ENCODE measurements around the gene SLC7A4.

The SLC7A4 gene

GRCh38 chr22:21038405-21038804 is 6.0 kb upstream of the SLC7A4 start:
- no peak overlapping the region for H3K4me3 ChIP-seq (ENCODE audit: low read length)
- no peak for TF ChIP-seq ZNF274 (IDR thresholded peaks at IDR 0.05; ENCODE audit: low read depth, low read length)

GRCh38 chr22:21034989-21035388 is 2.6 kb upstream of the SLC7A4 start:
- no peak for TF ChIP-seq ZNF274 (IDR thresholded peaks at IDR 0.05; ENCODE audit: low read depth, low read length)
- H3K4me3 ChIP-seq (ENCODE audit: low read length), result no peak overlapping the region

GRCh38 chr22:21033895-21034294 is 1.5 kb upstream of the SLC7A4 start:
- H3K4me3 ChIP-seq (ENCODE audit: low read length), result no peak overlapping the region

GRCh38 chr22:21032868-21033688 is 717 bp upstream of the SLC7A4 start:
- no peak for TF ChIP-seq ZNF274 (IDR thresholded peaks at IDR 0.05; ENCODE audit: low read depth, low read length)
- no peak overlapping the region for H3K4me3 ChIP-seq (ENCODE audit: low read length)

More at GRCh38 chr22:21033895-21034294, 1.5 kb upstream of the SLC7A4 start:
- TF ChIP-seq ZNF274 (IDR thresholded peaks at IDR 0.05; ENCODE audit: low read depth, low read length), result no peak

DNA sequence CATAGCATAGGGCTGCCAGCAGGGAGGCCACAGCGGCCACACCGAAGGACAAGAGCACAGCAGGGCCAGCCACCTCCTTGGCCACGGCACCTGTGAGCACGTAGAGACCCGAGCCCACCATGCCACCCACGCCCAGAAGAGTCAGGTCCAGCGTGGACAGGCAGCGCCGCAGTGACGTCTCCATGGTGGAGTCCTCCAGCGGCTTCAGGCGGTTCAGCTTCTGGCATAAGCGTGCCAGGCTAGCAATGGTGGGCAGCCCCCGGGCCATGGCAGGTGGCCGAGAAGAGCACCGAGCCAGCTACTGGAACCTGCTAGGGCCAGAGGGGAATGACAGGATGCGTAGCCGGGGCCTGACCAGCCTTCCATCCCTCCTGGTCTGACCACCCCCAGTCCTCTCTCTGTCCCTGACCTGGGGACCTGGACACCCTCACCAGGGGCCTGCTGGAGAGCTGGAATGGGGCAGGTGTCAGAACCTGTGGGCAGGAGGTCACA is 770 bp downstream of the SLC7A4 start:
- TF ChIP-seq ZNF274 (IDR thresholded peaks at IDR 0.05; ENCODE audit: low read depth, low read length), result no peak

DNA sequence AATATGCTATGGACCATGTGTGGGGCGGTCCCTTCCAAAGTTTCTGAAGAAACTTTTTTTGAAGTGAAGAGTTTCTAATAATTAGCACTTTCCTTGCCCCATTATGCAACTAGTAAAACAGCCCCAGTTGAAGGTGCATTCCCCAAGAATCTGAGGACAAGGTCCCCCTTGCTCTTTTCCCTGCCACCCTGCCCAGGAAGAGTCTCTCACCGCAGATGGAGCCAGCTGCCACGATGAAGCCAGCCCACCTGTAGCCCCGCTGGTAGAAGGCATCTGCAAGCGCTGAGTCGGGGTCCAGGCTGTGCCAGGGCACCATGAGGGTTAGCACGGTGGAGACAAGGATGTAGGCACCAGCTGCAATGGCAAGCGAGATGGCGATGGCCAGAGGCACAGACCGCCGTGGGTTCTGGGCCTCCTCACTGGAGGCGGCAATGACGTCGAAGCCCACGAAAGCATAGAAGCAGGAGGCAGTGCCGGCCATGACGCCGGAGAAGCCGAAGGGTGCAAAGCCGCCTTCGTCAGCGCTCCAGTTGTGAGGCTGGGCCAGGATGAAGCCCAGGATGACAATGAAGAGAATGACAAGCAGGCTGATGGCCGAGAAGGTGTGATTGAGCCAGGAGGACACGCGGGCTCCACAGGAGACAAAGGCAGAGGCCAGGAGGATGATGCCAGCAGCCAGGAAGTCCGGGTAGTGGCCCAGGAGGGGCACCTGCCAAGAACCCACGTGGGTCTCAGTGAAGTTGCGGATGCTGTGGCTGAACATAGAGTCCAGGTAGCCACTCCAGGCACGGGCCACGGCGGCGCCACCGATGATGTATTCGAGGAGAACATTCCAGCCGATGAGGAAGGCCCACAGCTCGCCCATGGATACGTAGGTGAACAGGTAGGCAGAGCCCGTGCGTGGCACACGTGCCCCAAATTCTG is 1.5 kb downstream of the SLC7A4 start:
- no peak for TF ChIP-seq ZNF274 (IDR thresholded peaks at IDR 0.05; ENCODE audit: low read depth, low read length)
- H3K4me3 ChIP-seq (ENCODE audit: low read length), result no peak overlapping the region

More for the DNA sequence above, 770 bp downstream of the SLC7A4 start:
- no peak overlapping the region for H3K4me3 ChIP-seq (ENCODE audit: low read length)

DNA sequence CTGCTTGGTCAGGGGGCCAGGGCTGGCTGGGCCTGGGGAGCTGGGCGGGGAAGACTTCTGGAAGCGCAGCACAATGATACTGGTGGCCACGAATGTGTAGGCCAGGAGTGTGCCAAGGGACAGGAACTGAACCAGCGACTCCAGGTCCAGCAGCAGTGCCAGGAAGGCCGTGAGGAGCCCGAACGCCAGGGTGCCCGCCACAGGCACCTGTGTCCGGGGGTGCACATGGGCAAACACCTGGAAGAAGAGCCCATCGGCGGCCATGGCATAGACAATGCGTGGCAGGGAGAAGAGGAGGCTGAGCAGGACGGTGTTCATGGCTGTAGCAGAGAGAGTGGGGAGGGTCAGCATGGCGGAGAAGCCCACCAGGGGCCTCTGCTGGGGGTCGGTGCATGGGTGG is 2.3 kb downstream of the SLC7A4 start:
- H3K4me3 ChIP-seq (ENCODE audit: low read length), result no peak overlapping the region
- no peak for TF ChIP-seq ZNF274 (IDR thresholded peaks at IDR 0.05; ENCODE audit: low read depth, low read length)

DNA sequence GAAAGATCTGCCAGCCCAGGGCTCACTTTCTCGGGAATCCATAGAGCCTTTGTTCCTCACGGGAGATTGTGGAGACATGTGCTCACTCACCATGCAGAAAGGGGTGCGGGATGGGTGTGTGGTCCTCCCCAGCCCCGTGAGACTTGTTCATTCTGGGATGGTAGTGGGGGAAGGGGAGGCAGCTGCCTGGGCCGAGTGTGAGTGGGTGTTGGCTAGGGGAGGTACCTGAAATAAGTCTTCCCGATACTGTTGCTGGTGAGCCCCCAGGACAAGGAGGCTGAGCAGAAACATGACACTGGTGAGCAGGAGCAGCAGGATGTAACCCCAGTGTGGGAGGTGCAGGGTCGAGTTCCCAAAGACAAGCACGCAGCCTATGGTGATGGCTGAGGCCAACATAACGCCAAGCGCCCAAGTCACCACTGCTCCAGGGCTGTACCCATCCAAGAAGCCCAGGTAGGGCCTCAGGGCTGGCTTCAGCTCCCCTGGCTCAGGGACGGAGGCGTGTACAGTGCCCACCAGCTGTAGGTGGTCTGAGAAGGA is 2.8 kb downstream of the SLC7A4 start:
- H3K4me3 ChIP-seq (ENCODE audit: low read length), result no peak overlapping the region
- no peak for TF ChIP-seq ZNF274 (IDR thresholded peaks at IDR 0.05; ENCODE audit: low read depth, low read length)

- no peak overlapping the region for H3K4me3 ChIP-seq (ENCODE audit: low read length)
- TF ChIP-seq ZNF274 (IDR thresholded peaks at IDR 0.05; ENCODE audit: low read depth, low read length), result no peak
These were observed 3.8 kb downstream of the SLC7A4 start for GRCh38 chr22:21028277-21029251.

DNA sequence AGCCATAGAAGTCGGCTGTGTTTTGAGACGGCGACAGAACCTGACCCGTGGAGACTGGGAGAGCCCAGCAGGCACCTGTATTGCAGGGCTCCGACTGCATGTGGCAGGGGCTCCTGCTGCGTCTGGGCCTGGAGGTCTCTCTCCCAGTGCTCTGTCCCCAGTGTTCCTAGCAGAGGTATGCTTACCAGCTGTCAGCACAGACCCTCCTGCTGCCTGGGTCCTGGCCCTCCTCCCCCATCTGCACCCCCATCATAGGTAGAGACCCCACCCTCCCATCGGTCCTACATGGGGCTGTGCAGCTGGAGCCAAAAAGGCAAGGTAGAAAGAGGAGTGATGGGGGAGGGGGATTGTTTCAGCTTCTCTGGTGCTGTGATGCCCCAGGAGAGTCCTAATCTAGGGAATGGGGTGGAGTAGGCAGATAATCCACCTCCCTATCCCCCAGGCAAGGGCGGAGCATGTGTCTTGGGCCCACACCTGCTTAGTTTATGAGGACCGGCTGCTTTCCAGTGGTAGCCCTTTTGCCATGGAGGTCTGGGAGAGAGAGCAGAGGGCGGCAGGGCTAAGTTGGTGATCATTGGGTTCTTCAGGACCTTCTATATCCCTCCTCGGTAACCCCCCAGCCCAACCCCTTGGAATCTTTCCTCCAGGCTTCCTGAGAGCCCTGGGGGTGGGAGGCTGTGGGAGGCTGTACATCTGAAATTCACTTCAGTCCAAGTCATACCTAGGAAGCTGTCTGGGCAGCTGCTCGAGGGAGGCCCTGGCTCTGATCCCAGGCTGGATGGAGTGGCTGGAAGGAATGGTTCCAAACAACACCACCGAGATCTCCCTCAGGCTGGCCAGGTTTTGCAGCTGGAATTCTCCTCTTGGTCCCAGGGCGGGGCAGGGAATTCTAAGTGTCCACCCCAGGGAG is 5.3 kb downstream of the SLC7A4 start:
- H3K4me3 ChIP-seq (ENCODE audit: low read length), result no peak overlapping the region
- TF ChIP-seq ZNF274 (IDR thresholded peaks at IDR 0.05; ENCODE audit: low read depth, low read length), result no peak

- H3K4me3 ChIP-seq (ENCODE audit: low read length), result no peak overlapping the region
- TF ChIP-seq ZNF274 (IDR thresholded peaks at IDR 0.05; ENCODE audit: low read depth, low read length), result no peak
These were observed 6.3 kb downstream of the SLC7A4 start for GRCh38 chr22:21025763-21026755.

Measured in GM08714 (cell line).